ENCODE results near the gene IZUMO1R.
"Not testable (repeated sequence)": the region's sequence is repeated elsewhere in the genome, so short reads cannot be mapped to it uniquely, and the experiment has no call there.

The IZUMO1R gene

GRCh38 chr11:94303966-94304958 lies at the start of gene IZUMO1R:
Gene IZUMO1R, plus strand, starts transcription at chr11:94304580. Its CDS starts 1,057 bp downstream, at chr11:94305637.
- DNase-seq = no peak

GRCh38 chr11:94271885-94272372 lies 32.5 kb upstream of the IZUMO1R start:
- no peak for DNase-seq

GRCh38 chr11:94272738-94273313 lies 31.6 kb upstream of the IZUMO1R start:
- DNase-seq = no peak

- no peak for DNase-seq
Measured at GRCh38 chr11:94275961-94276360, 28.4 kb upstream of the IZUMO1R start.

GRCh38 chr11:94276943-94277342 lies 27.4 kb upstream of the IZUMO1R start:
- DNase-seq = no peak

- not testable (repeated sequence) for DNase-seq
Measured at GRCh38 chr11:94278207-94278606, 26.2 kb upstream of the IZUMO1R start.

- DNase-seq = no peak
Measured at GRCh38 chr11:94279996-94280395, 24.4 kb upstream of the IZUMO1R start.

- DNase-seq = no peak
Measured at GRCh38 chr11:94281324-94281723, 23.1 kb upstream of the IZUMO1R start.

- no peak for DNase-seq
Measured at GRCh38 chr11:94283678-94284077, 20.7 kb upstream of the IZUMO1R start.

GRCh38 chr11:94295534-94295933 lies 8.8 kb upstream of the IZUMO1R start:
- no peak for DNase-seq

- DNase-seq = no peak
Measured at GRCh38 chr11:94297985-94298576, 6.3 kb upstream of the IZUMO1R start.

- DNase-seq = no peak
Measured at GRCh38 chr11:94302776-94303175, 1.6 kb upstream of the IZUMO1R start.

GRCh38 chr11:94305146-94305545 lies 766 bp downstream of the IZUMO1R start:
- no peak for DNase-seq

GRCh38 chr11:94307101-94307791 lies 2.9 kb downstream of the IZUMO1R start:
- no peak for DNase-seq

GRCh38 chr11:94308024-94308423 lies 3.6 kb downstream of the IZUMO1R start:
- DNase-seq = no peak

- DNase-seq = no peak
Measured at GRCh38 chr11:94309757-94310156, 5.4 kb downstream of the IZUMO1R start.

- no peak for DNase-seq
Measured at GRCh38 chr11:94310191-94310875, 6.0 kb downstream of the IZUMO1R start.

GRCh38 chr11:94312339-94312738 lies 8.0 kb downstream of the IZUMO1R start:
- no peak for DNase-seq

- DNase-seq = no peak
Measured at GRCh38 chr11:94314064-94314463, 9.7 kb downstream of the IZUMO1R start.

GRCh38 chr11:94315664-94316063 lies 11.3 kb downstream of the IZUMO1R start:
- no peak for DNase-seq

GRCh38 chr11:94322501-94322900 lies 18.1 kb downstream of the IZUMO1R start:
- DNase-seq = no peak

- no peak for DNase-seq
Measured at GRCh38 chr11:94325681-94326080, 21.3 kb downstream of the IZUMO1R start.

All from midbrain (tissue), 1 donor.